Cardiac fibroblast (primary cell): ENCODE measurements around the gene FMNL2.
"Not testable (repeated sequence)": the region's sequence is repeated elsewhere in the genome, so short reads cannot be mapped to it uniquely, and the experiment has no call there.

ENCODE experiments used
- DNase-seq, 2 donors: peaks; one replicate each; pipeline versions ENCODE4 v3.0.0 to v3.0.0-alpha.2; 2010; ENCODE audit warnings: low read depth in 2 of 2
- H3K4me3 ChIP-seq, 2 donors: replicated peaks in 1 of 2; 1 replicate in 1 of 2; 2 replicates in 1 of 2; pipeline ENCODE4 v1.5.1; 2011; ENCODE audit warnings: low read depth in 2 of 2, low read length in 2 of 2, mild to moderate bottlenecking in 2 of 2, moderate library complexity in 1 of 2
- CTCF ChIP-seq: IDR thresholded peaks from one replicate; pipeline ENCODE4 v1.5.1; 2011; ENCODE audit warnings: low read depth, mild to moderate bottlenecking, low read length, inconsistent platforms

FMNL2 gene

GRCh38 chr2:152307863-152308262 is 27.1 kb upstream of the FMNL2 start:
- H3K4me3 ChIP-seq = no peak overlapping the region
- no peak for DNase-seq
- no peak for TF ChIP-seq CTCF

DNA sequence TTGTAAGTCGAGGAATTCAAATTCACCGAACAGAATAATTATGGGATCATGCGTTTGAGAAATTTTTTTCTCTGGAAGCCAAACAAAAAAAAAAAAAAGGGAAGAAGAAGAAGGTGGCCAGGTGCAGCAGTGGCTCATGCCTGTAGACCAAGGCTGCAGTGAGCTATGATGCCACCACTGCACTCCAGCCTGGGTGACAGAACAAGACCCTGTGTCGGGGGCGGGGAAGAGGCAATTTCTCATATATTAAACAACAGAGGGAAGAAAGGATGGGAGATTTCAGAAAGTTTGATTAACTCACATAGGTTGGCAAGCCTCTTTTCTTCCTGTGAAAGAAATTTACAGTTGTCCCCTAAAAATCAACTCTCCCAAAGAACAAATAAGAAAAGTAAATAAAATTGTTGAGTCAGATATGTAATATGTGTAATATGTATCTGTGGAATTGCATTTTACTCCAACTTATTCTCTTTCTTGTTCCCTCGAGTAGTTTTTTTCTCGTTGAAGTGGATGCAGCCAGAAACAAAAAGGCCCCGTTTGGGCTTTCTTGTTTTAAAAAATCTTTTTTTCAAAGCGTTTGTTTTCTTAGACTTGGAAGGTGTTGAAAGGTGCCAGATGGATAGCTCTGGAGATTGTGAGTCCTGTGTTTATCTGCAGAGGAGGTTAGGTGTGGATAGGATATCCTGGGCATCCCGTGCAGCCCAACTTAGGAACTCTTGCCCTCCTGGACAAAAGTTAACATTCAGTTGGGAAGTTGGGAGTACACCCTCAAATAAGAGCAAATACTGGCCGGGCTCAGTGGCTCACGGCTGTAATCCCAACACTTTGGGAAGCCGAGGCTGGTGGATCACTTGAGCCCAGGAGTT is 25.4 kb upstream of the FMNL2 start:
- DNase-seq = no peak

GRCh38 chr2:152319822-152320570 is 15.0 kb upstream of the FMNL2 start:
- no peak overlapping the region for H3K4me3 ChIP-seq
- DNase-seq = peak in 1 of 2 donors; percentile 46
- no peak for TF ChIP-seq CTCF

More for the DNA sequence above, 25.4 kb upstream of the FMNL2 start:
- no peak overlapping the region for H3K4me3 ChIP-seq
- no peak for TF ChIP-seq CTCF

- DNase-seq = no peak
- H3K4me3 ChIP-seq = no peak overlapping the region
- no peak for TF ChIP-seq CTCF
These were observed 14.2 kb upstream of the FMNL2 start for GRCh38 chr2:152320814-152321213.

GRCh38 chr2:152322222-152322621 is 12.8 kb upstream of the FMNL2 start:
- no peak for TF ChIP-seq CTCF
- DNase-seq = no peak
- no peak overlapping the region for H3K4me3 ChIP-seq

GRCh38 chr2:152325126-152325525 is 9.8 kb upstream of the FMNL2 start:
- H3K4me3 ChIP-seq, DNase-seq: not testable (repeated sequence)

DNA sequence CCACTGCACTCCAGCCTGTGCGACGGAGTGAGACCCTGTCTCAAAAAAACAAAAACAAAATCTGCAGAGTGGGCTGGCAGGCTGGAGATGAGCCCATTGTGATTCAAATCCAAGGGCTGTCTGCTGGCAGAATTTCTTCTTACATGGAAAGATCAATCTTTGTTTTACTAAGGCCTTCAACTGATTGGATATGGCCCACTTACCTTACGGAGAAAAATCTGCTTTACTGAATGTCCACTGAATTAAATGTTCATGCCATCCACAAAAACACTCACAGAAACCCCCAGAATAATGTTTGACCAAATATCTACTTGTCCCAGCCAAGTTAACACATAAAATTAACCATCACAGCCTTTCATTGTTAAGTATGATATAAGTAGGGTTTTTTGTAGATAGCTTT is 8.3 kb upstream of the FMNL2 start:
- no peak for TF ChIP-seq CTCF
- DNase-seq = no peak
- H3K4me3 ChIP-seq = no peak overlapping the region
